Measurements from ENCODE around the gene CCNG1. TPM values are rescaled to one million over a fixed set of nuclear protein-coding genes. Genes with fewer than 3 reads are reported as not detected.

The CCNG1 gene
- total RNA-seq, 1 donor from 2014 or later: 454 TPM

GRCh38 chr5:163489055-163489744, 51.8 kb downstream of the CCNG1 start:
- no peak for DNase-seq (ENCODE audit: low read depth, low spot score)

- DNase-seq (ENCODE audit: low read depth, low spot score): no peak
Measured at GRCh38 chr5:163489745-163490075, 52.3 kb downstream of the CCNG1 start.

Other genes starting within 250 kb of the CCNG1 start
- 8.1 and 10.0 TPM in 2 replicates for gene NUDCD2, start 22.5 kb downstream of the CCNG1 start, total RNA-seq
- 17.9 and 59.8 TPM in 2 replicates for gene HMMR, start 23.0 kb downstream of the CCNG1 start, total RNA-seq
- gene MAT2B, start 68.0 kb downstream of the CCNG1 start, total RNA-seq: 97.7 and 156 TPM in 2 replicates